Measurements from ENCODE around the gene PTPRK.

DNA sequence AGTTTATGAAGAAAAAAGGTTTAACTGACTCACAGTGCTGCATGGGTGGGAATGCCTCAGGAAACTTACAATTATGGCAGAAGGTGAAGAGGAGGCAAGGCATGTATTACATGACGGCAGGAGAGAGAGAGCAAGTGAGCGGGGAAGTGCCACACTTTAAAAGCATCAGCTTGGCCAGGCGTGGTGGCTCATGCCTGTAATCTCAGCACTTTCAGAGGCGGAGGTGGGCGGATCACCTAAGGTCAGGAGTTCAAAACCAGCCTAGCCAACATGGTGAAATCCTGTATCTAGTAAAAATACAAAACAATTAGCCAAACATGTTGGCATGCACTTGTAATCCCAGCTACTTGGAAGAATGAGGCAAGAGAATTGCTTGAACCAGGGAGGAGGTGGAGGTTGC lies 406.2 kb downstream of the PTPRK start:
- no peak for TF ChIP-seq SP1 (IDR thresholded peaks at IDR 0.05)
- no peak for TF ChIP-seq ELF4 (IDR thresholded peaks at IDR 0.05)
- TF ChIP-seq HDGF (IDR thresholded peaks at IDR 0.05; ENCODE audit: borderline replicate concordance), result no peak
- TF ChIP-seq FOXA1 (IDR thresholded peaks at IDR 0.05), result no peak
- no peak for TF ChIP-seq L3MBTL2 (conservative IDR thresholded peaks at IDR 0.05)
- TF ChIP-seq TARDBP (IDR thresholded peaks at IDR 0.05), result no peak
- no peak for TF ChIP-seq BHLHE40 (IDR thresholded peaks at IDR 0.05; ENCODE audit: borderline replicate concordance)

Data from HEK293T (cell line).